Hippocampal formation (tissue), 2 donors: ENCODE data around the gene KRT78.
"Not testable (repeated sequence)": the region's sequence is repeated elsewhere in the genome, so short reads cannot be mapped to it uniquely, and the experiment has no call there.

Experiments used
- DNase-seq, 2 donors: peaks; one replicate each; lab custom pipeline; 2025; lab: John Stamatoyannopoulos, UW

Gene KRT78

DNA sequence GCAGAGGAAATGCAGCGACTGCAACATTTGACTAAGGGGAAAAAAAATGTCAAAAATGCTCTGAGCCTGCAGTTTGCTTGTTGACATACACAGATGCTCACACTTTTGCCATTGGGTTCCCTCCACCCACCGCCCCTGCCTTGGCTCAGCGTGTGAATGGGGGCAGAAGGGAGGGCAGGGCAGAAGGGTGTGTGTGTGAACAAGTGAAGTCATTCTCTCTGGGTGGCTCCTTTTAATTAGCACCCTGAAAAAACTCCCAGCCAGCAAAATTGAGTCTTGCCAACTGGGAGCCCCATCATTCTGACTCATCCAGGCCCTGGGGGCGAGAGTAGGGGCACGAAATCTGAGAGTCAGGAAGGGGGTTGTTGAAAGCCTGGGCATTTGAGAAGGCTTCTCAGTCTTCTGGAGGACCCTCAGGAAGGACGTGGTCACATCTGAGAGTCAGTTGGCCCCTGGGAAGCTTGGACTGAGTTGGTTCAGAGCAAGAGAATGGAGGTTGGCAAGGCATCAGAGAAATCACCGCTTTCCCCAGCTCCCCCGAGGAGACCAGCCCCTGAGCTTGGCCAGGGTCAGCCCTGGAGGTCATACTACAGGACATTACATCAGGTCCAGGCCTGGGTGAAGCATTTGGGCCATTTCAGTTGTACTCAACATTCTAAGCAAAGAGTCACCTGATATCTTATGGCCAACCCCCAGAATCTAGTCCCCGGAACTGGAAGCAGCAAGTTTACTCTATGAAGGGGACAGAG is 22.7 kb upstream of the KRT78 start:
- DNase-seq = no peak

DNA sequence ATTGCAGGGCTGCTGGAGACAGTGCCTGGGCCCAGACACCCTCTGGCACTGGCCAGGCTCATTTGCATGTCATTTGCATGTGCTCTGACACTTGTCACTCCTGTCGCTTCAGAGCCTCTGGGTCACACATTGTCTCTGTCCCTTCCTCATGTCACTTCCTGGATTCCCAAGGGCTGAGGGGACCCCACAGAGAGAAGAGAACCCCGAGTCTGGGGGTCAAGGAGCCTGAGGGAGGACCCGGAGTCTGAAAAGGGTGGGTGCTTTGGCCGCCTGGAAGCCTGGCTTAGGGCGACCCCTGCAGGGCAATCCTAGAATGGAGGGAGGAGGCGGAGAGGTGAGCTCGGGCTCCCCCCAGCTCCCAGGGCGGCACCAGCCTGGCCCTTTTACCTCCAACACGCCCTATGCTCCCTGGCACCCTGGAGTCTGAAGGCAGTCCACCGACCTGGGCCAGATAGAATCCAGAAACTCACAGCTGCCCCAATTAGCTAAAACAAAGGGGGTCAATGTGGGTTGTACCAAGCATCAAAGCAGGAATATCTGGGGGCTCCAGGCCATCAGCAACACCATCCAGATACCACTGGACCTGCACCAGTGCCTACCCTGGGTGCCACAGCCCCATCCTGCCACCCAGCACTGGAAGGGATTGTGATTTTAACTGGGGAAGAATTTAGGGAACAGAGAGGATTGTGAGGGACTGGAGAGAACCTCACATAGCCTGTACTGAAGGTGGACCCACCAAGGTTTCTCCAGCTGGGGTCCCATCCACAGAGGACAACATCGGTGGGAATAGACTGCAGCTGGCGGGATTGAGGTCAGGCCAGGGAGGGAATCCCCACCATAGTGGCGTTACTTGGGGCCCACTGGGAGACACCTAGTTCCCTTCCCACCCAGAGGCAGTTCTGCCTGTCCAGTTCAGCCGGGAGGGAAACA is 21.8 kb upstream of the KRT78 start:
- peak in 1 of 2 donors; percentile 30 for DNase-seq

DNA sequence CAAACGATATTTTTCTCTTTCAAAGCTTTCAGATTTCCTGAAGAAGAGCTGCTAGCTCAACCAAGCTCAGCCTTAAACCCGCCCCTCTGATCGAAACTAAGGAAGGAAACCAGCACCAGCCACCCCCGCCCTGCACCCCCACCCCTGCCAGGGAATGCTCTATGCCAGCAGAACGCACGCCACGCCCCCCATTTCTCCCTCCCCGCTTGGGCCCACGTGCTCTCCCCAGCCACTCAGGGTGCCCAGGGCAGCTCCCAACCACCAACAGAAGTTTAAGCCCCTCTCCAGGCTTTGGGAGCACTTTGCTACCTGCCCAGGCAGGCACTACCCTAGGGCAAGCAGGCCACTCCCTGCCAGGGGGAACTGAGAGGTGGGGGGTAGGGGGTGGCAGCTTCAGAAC is 18.8 kb upstream of the KRT78 start:
- no peak for DNase-seq

DNA sequence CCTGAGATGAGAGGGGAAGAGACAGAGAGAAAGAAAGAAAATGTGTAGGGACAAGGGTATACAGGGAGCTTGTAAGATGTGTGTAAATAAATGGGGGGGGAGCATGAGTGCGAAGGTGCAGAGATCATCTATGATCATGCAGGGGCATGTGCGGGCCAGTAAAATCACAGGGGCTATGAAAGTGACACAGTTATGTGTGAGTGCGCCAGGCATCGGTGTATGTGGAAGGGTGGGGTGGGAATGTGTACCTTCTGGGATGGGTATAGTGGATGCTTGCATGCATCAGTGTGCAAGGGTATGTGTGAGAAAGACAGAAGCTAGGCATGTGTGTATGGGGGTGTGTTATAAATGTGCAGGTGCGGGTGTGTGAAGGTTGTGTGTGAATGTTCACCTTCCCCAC is 18.4 kb upstream of the KRT78 start:
- no peak for DNase-seq

DNA sequence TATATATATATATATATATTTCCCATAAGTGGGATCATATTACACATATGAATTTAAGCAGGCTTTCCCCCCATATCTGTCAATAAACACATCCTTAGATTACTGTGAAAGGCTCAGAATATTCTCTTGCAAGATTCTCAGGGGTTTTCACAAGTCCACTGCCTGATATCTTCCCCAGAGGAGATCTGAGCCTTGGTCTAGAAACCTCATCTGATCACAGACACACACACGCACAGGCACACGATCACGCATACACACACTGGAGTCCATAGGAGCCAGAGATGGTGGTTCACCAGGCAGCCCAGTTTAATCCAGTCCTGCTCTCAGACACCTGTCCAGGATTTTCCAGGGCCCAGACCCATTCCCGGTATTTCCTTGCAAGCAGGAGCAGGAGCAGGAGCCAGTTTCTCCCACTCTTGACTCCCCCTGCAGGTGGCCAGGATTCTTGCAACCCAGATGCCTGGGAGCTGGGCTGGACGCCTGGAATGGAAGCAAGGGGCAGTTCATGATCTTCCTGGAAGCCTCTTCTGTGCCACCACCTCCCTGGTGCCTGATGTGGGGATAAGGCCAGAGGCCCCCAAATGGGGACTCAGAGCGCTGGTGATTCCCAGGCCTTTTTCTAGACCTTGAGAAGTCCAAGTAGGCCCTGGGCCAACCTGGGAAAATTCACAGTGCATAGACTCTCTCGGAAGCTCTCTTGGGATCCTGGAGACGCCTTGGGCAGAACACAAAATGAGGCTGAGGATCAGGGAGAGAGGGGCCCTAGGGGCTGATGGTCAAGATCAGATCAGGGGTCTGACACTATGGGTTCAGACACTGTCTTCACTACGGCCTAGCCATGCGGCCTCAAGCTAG is 16.5 kb upstream of the KRT78 start:
- DNase-seq = peak; percentile 10 to 17

DNA sequence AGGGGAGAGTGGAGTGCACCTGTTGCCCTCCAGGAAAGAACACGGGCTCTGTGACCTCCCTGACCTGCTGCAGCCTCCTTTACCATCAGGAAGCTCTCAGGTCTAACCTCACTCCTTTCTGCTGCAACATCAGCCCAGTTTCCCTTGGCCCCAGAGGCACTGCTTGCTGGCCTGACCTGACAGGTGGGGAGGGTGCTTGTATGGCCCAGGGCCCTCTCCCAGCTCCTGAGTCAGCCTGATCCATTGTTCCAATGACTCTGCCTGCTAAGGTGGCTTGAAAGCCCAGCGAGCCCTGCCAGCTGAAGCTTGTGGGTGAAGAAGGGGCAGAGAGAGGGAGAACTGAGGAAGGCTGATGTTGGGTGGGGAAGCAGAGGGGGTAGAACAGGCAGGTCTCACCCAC is 13.2 kb upstream of the KRT78 start:
- DNase-seq = no peak

DNA sequence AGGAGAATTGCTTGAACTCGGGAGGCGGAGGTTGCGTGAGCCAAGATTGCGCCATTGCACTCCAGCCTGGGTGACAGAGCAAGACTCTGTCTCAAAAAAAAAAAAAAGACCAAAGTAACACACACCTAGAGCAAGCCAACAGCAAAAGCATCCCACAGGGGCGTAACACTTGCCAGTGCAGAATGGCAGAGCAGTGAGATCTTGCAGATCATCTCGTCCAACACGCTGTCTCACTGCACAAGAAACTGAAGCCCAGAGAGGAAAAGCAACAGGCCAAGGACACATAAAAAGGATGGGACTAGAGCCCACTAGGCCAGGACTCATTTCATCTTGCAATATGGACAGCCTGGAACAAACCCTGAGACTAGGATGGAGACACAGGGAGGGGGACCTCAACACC is 12.7 kb upstream of the KRT78 start:
- no peak for DNase-seq

DNA sequence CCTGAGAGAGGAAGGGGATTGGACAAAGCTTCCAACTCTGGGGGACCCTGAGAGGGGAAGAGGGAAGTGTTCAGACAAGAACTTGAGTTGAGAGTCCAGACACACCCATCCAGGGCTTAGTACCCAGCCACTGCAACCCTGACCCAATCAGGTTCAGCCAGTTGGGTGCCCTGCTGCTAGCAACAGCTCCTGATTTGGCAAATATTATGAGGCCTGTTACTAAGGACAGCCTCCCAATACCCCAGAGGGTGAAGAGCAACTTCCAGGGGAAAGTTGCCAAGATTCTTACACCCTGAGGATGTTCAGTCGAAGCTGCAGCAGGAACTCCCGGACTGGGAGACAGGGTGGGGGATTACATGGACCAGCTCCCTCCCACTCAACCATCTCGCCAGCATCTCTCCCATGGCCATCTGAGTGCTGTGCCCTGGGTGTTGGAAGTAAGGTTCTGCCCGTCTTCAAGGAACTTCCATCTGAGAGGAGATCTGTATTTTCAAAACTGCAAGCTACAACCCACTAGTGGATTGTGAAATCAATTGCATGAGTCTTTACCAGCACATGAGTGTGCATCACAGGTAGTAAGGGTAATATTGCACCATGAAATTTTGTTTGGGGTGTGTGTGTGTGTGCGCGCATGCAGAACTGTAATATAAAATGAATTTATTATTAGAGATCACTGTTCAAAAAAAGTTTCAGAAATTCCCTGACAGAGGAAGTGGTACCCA is 11.5 kb upstream of the KRT78 start:
- DNase-seq = no peak

DNA sequence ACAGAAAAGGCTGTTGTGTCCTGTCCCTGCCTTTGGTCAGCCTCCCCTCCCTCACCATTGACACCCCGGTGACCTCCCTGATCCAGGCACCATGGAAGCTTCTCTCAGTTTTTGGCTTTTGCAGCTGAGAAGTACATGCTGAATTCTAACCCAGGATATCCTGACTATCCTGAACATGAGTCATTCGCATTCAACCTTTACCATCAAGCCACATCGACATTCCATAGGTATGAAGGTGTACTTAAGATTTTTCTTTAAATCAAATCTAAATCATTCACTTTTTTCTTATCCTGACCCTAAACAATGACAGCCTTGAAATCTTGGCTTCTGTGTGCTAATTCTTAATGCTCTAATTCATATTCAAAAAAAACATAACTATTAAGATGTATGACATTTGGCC is 8.7 kb upstream of the KRT78 start:
- DNase-seq = no peak

DNA sequence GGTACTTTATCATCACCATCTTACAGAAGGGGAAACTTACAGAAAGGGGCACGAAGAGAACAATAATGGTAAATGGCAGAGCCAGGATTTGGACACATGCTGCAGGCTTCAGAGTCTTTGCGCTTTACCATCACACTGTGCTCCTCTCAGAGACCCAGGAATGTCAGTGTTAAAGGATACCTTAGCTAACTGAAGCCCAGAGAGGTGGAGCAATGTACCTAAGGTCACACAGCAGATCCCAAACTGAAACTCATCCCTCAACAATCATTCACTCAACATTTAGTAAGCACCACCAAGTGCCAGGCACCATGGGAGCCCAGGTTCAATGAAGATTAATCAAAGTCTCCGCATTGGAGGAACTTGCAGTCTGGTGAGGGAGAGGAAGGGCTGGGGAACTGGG is 8.0 kb upstream of the KRT78 start:
- DNase-seq = no peak

DNA sequence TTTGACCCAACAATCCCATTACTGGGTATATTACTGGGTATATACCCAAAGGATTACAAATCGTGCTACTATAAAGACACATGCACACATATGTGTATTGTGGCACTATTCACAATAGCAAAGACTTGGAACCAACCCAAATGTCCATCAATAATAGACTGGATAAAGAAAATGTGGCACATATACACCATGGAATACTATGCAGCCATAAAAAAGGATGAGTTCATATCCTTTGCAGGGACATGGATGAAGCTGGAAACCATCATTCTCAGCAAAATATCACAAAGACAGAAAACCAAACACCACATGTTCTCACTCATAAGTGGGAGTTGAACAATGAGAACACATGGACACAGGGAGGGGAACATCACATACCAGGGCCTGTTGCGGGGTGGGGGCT is 7.3 kb upstream of the KRT78 start:
- not testable (repeated sequence) for DNase-seq

DNA sequence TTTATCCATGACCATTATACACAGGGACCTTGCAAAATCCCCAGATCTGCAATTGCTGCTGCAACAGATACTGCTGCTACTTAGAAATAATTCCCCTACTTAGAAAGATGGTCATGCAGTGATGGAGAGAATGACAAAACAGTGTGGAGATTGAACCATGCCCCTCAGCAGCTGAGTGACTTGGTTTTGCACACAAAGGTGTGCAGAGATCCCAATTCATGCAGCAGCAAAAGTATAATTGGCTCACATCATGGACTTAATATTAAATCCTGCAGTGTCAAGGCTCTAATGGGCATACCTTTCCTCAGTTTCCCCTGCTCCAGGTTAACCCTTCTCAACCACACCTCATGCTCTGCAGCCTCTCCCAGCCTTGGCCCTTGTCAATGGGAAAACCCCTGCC is 3.0 kb upstream of the KRT78 start:
- DNase-seq = no peak

DNA sequence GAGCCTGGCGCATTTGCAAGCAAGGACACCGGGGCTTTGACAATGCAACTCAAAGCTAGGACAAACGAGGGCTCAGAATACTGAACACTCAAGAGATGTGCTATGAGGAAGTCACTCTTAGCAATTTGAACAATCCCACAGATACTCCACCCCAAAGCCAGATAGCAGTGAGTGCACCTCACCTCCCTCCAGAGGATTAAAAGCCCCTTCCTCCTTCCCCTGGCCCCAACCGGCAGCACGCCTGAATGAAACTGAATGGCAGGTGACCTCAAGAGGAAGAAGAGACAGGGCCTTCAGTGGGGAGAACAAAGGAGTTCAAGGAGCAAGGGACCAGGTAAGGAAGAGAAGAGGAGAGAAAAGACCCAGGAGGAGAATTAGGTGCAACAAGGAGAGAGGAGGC is 1.9 kb upstream of the KRT78 start:
- no peak for DNase-seq

DNA sequence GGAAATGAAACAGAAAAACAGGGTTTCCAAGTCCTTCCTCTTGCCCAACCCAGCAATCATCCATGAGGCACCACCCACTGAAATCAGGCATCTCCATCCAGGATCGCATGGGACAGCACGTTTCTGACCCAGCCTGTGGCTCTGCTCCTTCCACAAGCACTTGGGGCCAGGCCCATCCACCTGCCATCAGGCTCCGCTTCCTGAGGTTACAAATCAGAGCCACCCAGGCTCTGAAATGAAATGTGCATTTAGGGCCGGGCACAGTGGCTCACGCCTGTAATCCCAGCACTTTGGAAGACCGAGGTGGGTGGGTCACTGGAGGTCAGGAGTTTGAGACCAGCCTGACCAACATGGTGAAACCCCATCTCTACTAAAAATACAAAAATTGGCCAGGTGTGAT is 717 bp upstream of the KRT78 start:
- DNase-seq = no peak

DNA sequence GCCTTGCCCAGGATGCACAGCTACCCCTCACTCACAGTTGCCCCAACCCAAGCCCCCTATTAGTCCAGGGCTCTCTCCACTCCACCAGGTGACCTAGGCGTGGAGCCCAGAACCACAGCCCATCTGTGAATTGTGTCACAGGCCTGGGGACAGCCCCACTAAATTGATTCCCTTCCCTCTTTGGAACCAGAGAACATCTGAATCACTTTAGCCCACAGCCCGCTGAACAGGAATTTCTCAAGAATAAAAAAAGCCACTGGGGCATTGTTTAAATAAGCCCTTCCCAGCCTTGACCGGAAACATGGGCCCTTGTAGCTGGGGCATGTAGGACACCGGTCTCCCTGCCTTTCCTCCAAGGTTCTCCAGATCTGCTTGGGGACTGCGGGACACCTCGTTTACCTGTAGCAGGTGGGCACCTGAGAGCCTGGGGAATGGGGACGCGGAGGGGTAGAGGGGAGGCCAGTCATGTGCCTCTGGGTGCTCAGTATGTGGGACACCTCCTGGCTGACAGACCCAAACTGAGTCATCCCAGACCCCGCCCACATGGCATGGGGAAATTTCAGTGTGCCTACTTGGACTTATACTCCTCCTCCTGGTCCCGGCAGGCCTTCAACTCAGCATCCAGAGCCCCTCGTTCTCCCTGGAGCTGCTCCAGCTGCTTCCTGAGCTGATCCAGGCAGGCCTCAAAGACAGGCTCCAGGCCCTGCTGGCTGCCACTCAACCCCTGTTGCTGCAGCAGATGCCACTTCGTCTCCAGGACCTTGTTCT is 1.3 kb downstream of the KRT78 start:
- no peak for DNase-seq

DNA sequence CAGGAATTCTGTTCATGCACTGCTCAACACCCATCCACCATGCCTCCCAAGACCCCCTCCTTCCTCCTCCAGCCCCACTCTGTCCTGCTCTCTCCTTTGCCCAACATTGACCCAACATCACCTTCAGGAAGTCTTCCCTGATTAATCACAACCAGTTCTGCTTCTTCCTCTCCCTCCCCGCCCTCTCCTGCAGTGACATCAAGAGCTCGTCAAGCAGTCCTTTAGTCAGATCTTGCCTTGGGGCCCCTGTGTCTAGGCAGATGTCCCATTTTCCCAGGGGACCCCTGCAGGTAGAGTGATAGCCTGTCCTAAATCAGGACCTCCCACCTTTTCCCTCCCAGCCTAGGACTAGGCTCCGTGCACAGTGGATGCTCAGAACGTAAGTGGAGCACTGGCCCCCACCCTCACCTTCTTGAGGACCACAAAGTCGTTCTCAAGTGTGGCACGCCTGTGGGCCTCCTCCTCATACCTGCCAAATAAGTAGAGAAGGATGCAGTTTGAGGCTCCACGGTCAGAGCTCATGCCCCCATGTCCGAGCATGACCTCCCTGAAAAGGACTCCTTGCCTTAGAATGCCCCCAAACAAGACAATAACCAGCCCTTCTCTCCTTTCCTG is 2.3 kb downstream of the KRT78 start:
- DNase-seq = no peak

DNA sequence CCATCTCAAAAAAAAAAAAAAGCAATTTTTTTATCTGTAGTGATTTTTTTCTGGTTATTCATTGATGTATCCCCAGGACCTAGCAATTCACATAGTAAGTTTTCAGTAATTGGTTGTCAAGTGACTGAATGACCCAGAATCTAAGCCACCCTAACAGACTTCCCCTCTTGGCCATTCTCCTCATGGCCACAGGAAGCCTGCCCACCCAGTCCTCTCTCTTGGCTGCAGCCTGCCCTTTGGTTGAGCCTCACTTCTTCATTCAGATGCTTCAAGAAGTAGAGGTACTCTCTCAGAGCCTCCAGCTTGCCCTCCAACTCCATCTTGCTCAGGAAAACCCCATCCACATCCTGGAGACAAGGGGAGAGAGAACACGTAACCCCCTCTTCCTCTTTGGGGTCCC is 2.8 kb downstream of the KRT78 start:
- DNase-seq = no peak

DNA sequence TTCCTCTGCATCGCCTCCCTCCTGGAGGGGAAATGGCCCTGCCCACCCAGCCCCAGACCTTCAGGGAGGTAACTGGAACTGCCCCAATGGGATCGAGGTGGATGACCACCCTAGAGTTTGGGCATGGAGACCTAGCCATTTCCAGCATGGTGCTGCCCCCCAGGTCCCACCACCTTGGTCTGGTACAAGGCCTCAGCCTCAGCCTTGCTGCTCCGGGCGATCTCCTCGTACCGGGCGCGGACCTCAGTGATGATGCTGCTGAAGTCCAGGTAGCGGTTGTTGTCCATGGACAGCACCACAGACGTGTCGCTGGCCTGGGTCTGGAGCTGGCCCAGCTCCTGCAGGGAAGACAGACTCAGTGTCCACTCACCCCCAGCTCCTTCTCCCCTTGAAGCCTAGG is 4.4 kb downstream of the KRT78 start:
- DNase-seq = no peak

DNA sequence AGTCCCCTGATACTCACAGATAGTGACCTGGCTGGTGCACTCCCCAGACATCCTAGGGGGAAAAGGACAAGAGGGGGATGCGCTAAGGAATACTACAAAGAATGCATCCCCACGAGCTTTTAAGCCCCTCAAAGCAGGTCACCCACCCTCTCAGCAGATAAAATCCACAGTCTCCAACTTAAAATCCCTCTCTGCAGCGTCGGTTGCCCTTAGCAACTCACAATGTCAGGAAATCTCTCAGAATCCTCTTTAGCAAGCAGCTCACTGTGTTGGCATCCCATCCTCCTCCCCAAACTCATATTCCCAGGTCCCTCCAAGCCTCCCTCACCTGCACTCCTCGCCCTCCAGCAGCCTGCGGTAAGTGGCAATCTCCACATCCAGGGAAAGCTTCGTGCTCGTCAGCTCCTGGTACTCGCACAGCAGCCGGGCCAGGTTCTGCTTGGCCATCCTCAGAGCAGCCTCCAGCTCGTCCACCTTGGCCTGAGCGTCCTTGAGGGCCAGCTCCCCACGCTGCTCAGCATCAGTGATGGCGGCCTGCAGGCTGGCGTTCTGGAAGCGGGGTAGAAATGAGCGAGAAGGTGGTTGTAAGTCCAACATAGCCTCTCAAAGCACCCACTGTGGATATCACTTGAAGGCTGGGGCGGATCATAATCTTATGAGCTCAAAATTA is 9.2 kb downstream of the KRT78 start:
- DNase-seq = no peak
